Right hindlimb (tissue), 1 donor: ENCODE measurements around the gene PIGQ.

Experiments
- DNase-seq: peaks from one replicate; pipeline ENCODE4 v3.0.0-alpha.2; 2018

Gene PIGQ

GRCh38 chr16:572865-573650 lies 3.3 kb downstream of the PIGQ start:
- DNase-seq: no peak

- no peak for DNase-seq
Measured at GRCh38 chr16:574021-574760, 4.4 kb downstream of the PIGQ start.

GRCh38 chr16:575354-576196 lies 5.8 kb downstream of the PIGQ start:
- no peak for DNase-seq

GRCh38 chr16:576197-576822 lies 6.5 kb downstream of the PIGQ start:
- no peak for DNase-seq

GRCh38 chr16:576823-577201 lies 7.0 kb downstream of the PIGQ start:
- DNase-seq: no peak

GRCh38 chr16:577796-578195 lies 8.0 kb downstream of the PIGQ start:
- no peak for DNase-seq

- DNase-seq: no peak
Measured at GRCh38 chr16:578232-578869, 8.6 kb downstream of the PIGQ start.

GRCh38 chr16:578870-579405 lies 9.2 kb downstream of the PIGQ start:
- peak; percentile 66 for DNase-seq

GRCh38 chr16:580141-580945 lies 10.6 kb downstream of the PIGQ start:
- no peak for DNase-seq

GRCh38 chr16:580946-581498 lies 11.3 kb downstream of the PIGQ start:
- no peak for DNase-seq

- no peak for DNase-seq
Measured at GRCh38 chr16:582218-582613, 12.4 kb downstream of the PIGQ start.

GRCh38 chr16:582614-583331 lies 13.0 kb downstream of the PIGQ start:
- peak; percentile 17 for DNase-seq

- DNase-seq: no peak
Measured at GRCh38 chr16:583470-583814, 13.7 kb downstream of the PIGQ start.

- peak; percentile 29 for DNase-seq
Measured at GRCh38 chr16:583815-584591, 14.2 kb downstream of the PIGQ start.

GRCh38 chr16:585351-585750 lies 15.6 kb downstream of the PIGQ start:
- DNase-seq: peak; percentile 33

GRCh38 chr16:586047-586644 lies 16.4 kb downstream of the PIGQ start:
- DNase-seq: peak; percentile 32

- peak; percentile 28 for DNase-seq
Measured at GRCh38 chr16:586645-587590, 17.1 kb downstream of the PIGQ start.

GRCh38 chr16:588639-588888 lies 18.8 kb downstream of the PIGQ start:
- peak; percentile 63 for DNase-seq
